ENCODE measurements around the gene CARMIL3.
"Not testable (repeated sequence)": the region's sequence is repeated elsewhere in the genome, so short reads cannot be mapped to it uniquely, and the experiment has no call there.

CARMIL3 gene, protein sequence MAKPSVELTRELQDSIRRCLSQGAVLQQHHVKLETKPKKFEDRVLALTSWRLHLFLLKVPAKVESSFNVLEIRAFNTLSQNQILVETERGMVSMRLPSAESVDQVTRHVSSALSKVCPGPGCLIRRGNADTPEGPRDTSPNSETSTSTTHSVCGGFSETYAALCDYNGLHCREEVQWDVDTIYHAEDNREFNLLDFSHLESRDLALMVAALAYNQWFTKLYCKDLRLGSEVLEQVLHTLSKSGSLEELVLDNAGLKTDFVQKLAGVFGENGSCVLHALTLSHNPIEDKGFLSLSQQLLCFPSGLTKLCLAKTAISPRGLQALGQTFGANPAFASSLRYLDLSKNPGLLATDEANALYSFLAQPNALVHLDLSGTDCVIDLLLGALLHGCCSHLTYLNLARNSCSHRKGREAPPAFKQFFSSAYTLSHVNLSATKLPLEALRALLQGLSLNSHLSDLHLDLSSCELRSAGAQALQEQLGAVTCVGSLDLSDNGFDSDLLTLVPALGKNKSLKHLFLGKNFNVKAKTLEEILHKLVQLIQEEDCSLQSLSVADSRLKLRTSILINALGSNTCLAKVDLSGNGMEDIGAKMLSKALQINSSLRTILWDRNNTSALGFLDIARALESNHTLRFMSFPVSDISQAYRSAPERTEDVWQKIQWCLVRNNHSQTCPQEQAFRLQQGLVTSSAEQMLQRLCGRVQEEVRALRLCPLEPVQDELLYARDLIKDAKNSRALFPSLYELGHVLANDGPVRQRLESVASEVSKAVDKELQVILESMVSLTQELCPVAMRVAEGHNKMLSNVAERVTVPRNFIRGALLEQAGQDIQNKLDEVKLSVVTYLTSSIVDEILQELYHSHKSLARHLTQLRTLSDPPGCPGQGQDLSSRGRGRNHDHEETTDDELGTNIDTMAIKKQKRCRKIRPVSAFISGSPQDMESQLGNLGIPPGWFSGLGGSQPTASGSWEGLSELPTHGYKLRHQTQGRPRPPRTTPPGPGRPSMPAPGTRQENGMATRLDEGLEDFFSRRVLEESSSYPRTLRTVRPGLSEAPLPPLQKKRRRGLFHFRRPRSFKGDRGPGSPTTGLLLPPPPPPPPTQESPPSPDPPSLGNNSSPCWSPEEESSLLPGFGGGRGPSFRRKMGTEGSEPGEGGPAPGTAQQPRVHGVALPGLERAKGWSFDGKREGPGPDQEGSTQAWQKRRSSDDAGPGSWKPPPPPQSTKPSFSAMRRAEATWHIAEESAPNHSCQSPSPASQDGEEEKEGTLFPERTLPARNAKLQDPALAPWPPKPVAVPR (N-terminal part only)

GRCh38 chr14:24051789-24052655 lies at the start of gene CARMIL3:
Gene CARMIL3, plus strand, starts transcription at chr14:24052009. Its CDS starts 145 bp downstream, at chr14:24052154.
- DNase-seq: peak; percentile 42

- not testable (repeated sequence) for DNase-seq
These were observed 45.4 kb upstream of the CARMIL3 start for GRCh38 chr14:24006471-24006816.

GRCh38 chr14:24006817-24007652 lies 44.8 kb upstream of the CARMIL3 start:
- not testable (repeated sequence) for DNase-seq

GRCh38 chr14:24011051-24011450 lies 40.8 kb upstream of the CARMIL3 start:
- no peak for DNase-seq

GRCh38 chr14:24012726-24013273 lies 39.0 kb upstream of the CARMIL3 start:
- DNase-seq: not testable (repeated sequence)

DNA sequence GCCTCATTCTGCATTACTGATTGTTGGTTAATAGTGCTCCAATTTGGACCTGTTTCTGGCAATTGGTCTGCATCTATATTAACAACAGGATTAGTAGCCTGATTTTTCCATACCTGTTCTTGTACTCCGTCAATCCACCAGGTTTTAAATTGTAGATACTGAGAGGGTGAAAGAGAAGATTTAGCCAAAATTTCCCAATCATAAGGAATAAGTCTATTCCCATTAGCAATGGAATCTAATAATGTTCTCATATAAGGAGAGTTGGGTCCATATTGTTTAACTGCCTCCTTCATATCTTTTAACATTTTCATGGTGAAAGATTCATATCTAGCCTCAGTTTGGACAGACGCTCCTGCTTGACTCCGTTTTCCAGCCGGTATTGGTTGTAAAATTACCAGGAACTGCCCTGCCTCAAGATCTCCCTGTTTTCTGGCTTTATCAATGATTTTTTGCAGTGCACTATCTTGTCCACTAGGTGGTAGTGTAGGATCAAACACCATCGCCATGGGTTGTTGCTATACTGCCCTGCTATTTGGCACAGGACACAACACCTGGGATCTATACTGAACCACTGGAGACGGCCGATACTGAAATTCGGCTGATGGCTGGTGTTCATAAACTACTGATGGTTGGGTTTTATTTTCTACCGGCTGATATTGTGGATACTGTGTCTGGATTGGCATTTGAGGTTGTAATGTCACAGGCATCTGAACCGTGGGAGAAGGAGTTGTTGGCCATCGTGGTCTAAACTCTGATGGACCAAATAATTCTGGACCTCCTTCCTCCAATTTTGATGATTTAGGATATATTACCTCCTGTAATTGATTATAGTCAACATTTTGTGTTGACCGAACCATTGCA lies 37.9 kb upstream of the CARMIL3 start:
- peak; percentile 71 for DNase-seq

DNA sequence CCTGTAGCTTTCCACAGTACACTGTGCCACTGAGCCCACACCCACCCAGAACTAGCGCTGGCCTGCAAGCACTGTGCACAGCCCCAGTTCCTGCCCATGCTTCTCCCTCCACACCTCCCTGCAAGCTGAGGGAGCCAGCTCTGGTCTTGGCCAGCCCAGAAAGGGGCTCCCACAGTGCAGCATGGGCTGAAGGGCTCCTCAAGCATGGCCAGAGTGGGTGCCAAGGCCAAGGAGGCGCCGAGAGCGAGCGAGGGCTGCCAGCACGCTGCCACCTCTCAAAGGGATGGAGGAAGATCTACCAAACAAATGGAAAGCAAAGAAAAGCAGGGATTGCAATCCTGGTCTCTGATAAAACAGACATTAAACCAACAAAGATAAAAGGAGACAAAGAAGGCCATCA lies 36.1 kb upstream of the CARMIL3 start:
- not testable (repeated sequence) for DNase-seq

DNA sequence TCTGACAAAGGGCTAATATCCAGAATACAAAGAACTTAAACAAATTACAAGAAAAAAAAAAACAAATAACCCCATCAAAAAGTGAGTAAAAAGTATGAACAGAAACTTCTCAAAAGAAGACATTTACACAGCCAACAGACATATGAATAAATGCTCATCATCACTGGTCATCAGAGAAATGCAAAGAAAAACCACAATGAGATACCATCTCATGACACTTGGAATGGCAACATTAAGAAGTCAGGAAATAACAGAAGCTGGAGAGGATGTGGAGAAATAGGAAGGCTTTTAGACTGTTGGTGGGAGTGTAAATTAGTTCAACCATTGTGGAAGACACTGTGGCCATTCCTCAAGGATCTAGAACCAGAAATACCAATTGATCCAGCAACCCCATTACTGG lies 32.8 kb upstream of the CARMIL3 start:
- not testable (repeated sequence) for DNase-seq

DNA sequence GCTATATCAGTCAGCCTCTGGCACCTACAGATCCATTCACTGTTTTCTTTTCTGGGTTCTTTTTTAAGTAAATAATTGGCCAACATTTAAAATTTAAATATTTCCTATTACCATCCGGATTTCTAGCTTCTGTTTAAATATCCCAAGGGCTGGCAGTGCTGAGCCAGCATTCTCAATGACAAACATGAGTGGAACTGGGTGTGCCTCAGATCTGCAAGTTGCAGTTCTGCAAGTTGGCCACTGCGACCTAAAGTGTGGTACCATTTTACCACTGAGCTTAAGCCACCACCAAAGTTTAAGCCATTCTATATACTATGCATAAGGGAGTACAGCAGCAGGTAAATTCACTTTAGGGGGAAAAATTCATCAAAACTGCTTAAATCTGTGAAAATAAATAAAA lies 31.9 kb upstream of the CARMIL3 start:
- not testable (repeated sequence) for DNase-seq

DNA sequence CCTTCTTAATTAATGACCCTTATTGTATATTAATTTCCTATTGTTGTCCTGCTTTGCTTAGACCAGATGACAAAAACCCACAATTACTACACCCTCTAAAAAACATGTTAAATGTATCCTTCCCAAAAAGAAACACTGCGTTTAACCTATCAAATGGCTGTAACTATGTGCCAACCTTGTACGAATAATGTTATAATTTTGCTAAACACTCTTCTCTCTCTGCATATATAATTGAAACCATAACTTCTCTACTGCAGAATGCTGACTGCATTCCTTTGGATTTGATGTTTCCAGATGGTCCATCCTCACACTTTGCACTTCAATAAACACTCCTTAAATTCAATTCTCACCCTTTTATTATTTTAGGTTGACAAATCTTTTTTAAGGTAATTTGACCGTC lies 31.3 kb upstream of the CARMIL3 start:
- not testable (repeated sequence) for DNase-seq

DNA sequence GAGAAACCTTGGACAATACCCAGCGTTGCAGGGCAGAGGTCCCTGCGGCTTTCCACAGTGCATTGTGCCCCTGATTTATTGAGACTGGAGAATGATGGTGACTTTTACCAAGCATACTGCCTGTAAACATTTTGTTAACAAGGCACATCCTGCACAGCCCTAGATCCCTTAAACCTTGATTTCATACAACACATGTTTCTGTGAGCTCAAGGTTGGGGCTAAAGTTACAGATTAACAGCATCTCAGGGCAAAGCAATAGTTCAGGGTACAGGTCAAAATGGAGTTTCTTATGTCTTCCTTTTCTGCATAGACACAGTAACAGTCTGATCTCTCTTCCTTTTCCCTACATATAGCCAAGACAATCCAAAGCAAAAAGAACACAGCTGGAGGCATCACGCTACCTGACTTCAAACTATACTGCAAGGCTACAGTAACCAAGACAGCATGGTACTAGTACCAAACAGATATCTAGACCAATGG lies 26.8 kb upstream of the CARMIL3 start:
- DNase-seq: not testable (repeated sequence)

GRCh38 chr14:24029687-24030086 lies 22.1 kb upstream of the CARMIL3 start:
- not testable (repeated sequence) for DNase-seq

GRCh38 chr14:24031331-24031730 lies 20.5 kb upstream of the CARMIL3 start:
- DNase-seq: not testable (repeated sequence)

GRCh38 chr14:24032727-24033418 lies 18.9 kb upstream of the CARMIL3 start:
- DNase-seq: no peak

DNA sequence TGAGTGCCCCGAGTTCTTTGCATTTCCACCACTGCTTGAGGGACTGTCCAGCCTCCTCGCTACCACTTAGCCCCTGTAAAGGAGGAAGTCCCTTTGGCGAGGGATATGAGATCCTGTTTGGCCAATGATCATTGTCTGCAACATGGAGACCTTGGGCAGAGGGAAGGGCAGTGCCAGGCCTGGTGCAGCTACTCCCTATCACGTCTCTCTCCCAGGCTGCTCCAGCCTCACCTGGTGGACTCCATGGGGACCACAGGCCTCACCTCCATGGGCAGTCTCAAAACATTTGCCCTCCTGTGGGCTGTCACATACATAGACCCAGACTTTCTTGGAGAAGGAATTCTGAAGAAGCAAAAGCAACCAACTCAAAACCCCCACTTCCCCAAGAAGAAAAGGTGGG lies 16.0 kb upstream of the CARMIL3 start:
- peak; percentile 32 for DNase-seq

GRCh38 chr14:24036169-24036962 lies 15.4 kb upstream of the CARMIL3 start:
- peak; percentile 85 for DNase-seq

DNA sequence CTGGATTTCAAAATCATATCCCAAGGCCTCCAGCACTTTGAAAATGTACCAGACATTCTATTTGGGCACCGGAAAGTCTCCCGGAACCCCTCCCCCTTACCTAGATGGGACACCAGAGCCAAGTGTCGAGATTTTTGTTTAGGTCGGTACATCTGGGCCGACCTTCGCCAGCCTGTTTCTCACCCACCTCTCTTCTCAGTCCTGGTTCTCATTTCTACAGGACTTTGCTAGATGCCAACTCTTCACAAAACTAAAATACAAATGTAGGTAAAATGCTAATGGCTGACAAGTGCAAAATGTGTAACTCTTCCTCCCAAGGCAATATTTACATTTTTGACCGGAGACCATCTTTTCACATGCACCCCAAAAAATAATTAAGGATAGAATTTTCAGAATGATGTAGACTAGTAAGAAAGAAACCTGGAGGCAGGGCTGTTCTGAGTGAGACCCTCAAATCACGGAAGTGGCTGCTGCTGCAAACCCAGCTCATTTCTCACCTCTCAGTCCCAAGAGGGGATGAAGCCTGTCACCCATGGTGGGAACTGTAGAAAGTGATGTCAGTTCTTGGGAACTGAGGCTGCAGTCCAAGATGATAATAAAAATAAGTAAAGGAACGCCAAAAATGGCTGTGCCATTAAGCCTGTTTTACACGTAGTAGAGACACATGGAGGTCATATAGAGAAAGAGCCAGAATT lies 14.7 kb upstream of the CARMIL3 start:
- DNase-seq: not testable (repeated sequence)
